HepG2 (cell line): ENCODE results near the gene MLX. TPM values are rescaled to one million over a fixed set of nuclear protein-coding genes. Genes with fewer than 3 reads are reported as not detected.

Experiments
- FOXK1 ChIP-seq: sonication (generic); formaldehyde crosslinking; IDR thresholded peaks from 2 replicates; pipeline ENCODE4 v1.4.0; 2020; ENCODE audit warnings: low read depth, missing genetic modification reagents, borderline replicate concordance
- GATAD1 ChIP-seq: IDR thresholded peaks from 2 replicates; pipeline ENCODE4 v1.6.1; 2016; ENCODE audit warnings: missing genetic modification reagents, missing compliant biosample characterization
- JUNB ChIP-seq: sonication (generic); formaldehyde crosslinking; IDR thresholded peaks from 2 replicates; pipeline ENCODE4 v1.8.0; 2022; ENCODE audit warnings: missing genetic modification reagents, mild to moderate bottlenecking, borderline replicate concordance
- JUND ChIP-seq: sonication (generic); formaldehyde crosslinking; IDR thresholded peaks from 2 replicates; pipeline ENCODE4 v1.8.0; 2022; ENCODE audit warnings: mild to moderate bottlenecking, missing genetic modification reagents
- MED1 ChIP-seq: sonication (generic); formaldehyde crosslinking; IDR thresholded peaks from 2 replicates; pipeline ENCODE4 v1.4.0; 2020; ENCODE audit warnings: missing genetic modification reagents
- MTF2 ChIP-seq: sonication (generic); formaldehyde crosslinking; IDR thresholded peaks from 2 replicates; pipeline ENCODE4 v1.5.0; 2020; ENCODE audit warnings: missing genetic modification reagents, borderline replicate concordance
- NRL ChIP-seq: sonication (generic); formaldehyde crosslinking; IDR thresholded peaks from 2 replicates; pipeline ENCODE4 v1.5.0; 2020; ENCODE audit warnings: missing genetic modification reagents, mild to moderate bottlenecking, moderate library complexity, borderline replicate concordance
- PCBP2 ChIP-seq: fragments of 200-400 bp; formaldehyde crosslinking; optimal IDR thresholded peaks from 2 replicates; pipeline ENCODE3; 2018; ENCODE audit warnings: low read length, low read depth; ENCODE audit not compliant: poor library complexity, severe bottlenecking
- SIX1 ChIP-seq: sonication (generic); formaldehyde crosslinking; IDR thresholded peaks from 2 replicates; pipeline ENCODE4 v1.4.0; 2020; ENCODE audit warnings: missing genetic modification reagents, borderline replicate concordance
- ZNF101 ChIP-seq: sonication (generic); formaldehyde crosslinking; IDR thresholded peaks from 2 replicates; pipeline ENCODE4 v1.4.0; 2020; ENCODE audit warnings: mild to moderate bottlenecking, low read depth, missing genetic modification reagents, borderline replicate concordance
- ZNF280B ChIP-seq: sonication (generic); formaldehyde crosslinking; IDR thresholded peaks from 2 replicates; pipeline ENCODE4 v1.5.0; 2020; ENCODE audit warnings: missing genetic modification reagents, mild to moderate bottlenecking, borderline replicate concordance
- ZNF530 ChIP-seq: sonication (generic); formaldehyde crosslinking; IDR thresholded peaks from 2 replicates; pipeline ENCODE4 v1.5.0; 2020; ENCODE audit warnings: low read depth, mild to moderate bottlenecking, missing genetic modification reagents
- ZNF883 ChIP-seq: sonication (generic); formaldehyde crosslinking; IDR thresholded peaks from 2 replicates; pipeline ENCODE4 v1.5.1; 2020; ENCODE audit warnings: mild to moderate bottlenecking, missing genetic modification reagents; ENCODE audit errors: not compliant biosample characterization
- polyA plus RNA-seq, 8 experiments: library from polyadenylated mRNA; depleted of rRNA in 3 of 8; stranded (reverse) in 7 of 8; unstranded in 1 of 8; fragments of >200 nt; fragmentation: Illumina TruSeq in 4 of 8; extraction: Trizol in 4 of 8; gene quantifications; 2 replicates each; pipeline versions ENCODE4 v1.2.1 to v1.2.3, GENCODE V29; 2011 to 2016; ENCODE audit warnings: low read depth in 4 of 8, missing spikeins in 1 of 8, mixed read lengths in 1 of 8; ENCODE audit not compliant: insufficient read depth in 1 of 8
- total RNA-seq, 5 experiments: library from RNA; depleted of rRNA; stranded (reverse); fragments of >200 nt; fragmentation: Illumina TruSeq; extraction: Trizol; gene quantifications; 2 replicates each; pipeline ENCODE4 v1.2.3, GENCODE V29; 2016; ENCODE audit warnings: low read depth in 1 of 5
- TF ChIP-seq, protein P1 (sequence below): sonication (generic); formaldehyde crosslinking; IDR thresholded peaks from 2 replicates; pipeline ENCODE4 v1.4.0; 2020; ENCODE audit warnings: missing genetic modification reagents, borderline replicate concordance
- TF ChIP-seq, protein P2 (sequence below): sonication (generic); formaldehyde crosslinking; IDR thresholded peaks from 2 replicates; pipeline ENCODE4 v1.4.0; 2020; ENCODE audit warnings: missing genetic modification reagents
- TF ChIP-seq, protein P3 (sequence below): sonication (generic); formaldehyde crosslinking; IDR thresholded peaks from 2 replicates; pipeline ENCODE4 v1.4.0; 2020; ENCODE audit warnings: missing genetic modification reagents
- TF ChIP-seq, protein P4 (sequence below): sonication (generic); formaldehyde crosslinking; IDR thresholded peaks from 2 replicates; pipeline ENCODE4 v1.4.0; 2020; ENCODE audit warnings: missing genetic modification reagents, borderline replicate concordance

MLX gene
- total and polyA plus RNA-seq, 2 of the 13 experiments (the other 11 are each of a cell fraction or from before 2014, with no cell fraction given): 38.9 to 74.4 TPM

DNA sequence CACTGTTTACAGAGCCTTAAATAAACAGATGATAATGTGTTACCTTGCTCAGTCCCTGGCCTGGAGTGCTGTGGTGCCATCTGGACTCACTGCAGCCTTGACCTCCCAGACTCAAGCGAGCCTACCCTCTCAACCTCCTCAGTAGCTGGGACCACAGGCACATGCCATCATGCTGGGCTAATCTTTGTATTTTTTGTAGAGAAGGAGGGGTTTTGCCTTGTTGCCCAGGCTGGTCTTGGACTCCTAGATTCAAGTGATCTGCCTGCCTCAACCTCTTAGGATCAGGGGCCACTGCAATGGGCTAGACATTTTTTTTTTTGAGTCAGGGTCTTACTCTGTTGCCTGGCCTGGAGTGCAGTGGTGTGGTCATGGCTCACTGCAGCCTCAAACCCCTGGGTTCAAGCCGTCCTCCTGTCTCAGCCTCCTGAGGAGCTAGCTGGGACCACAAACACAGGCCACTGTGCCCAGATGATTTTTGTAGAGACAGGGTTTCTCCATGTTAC lies 35.9 kb upstream of the MLX start (continued):
- TF ChIP-seq ZNF280B (CRISPR knock-in tag): 0 out of 2 replicates have a peak, but pooled peaks have one; percentile 74
- TF ChIP-seq PCBP2: no peak
- TF ChIP-seq SIX1 (CRISPR knock-in tag): peak; percentile 49; the same call in 1 of the 2 replicates
- TF ChIP-seq, protein P1, sequence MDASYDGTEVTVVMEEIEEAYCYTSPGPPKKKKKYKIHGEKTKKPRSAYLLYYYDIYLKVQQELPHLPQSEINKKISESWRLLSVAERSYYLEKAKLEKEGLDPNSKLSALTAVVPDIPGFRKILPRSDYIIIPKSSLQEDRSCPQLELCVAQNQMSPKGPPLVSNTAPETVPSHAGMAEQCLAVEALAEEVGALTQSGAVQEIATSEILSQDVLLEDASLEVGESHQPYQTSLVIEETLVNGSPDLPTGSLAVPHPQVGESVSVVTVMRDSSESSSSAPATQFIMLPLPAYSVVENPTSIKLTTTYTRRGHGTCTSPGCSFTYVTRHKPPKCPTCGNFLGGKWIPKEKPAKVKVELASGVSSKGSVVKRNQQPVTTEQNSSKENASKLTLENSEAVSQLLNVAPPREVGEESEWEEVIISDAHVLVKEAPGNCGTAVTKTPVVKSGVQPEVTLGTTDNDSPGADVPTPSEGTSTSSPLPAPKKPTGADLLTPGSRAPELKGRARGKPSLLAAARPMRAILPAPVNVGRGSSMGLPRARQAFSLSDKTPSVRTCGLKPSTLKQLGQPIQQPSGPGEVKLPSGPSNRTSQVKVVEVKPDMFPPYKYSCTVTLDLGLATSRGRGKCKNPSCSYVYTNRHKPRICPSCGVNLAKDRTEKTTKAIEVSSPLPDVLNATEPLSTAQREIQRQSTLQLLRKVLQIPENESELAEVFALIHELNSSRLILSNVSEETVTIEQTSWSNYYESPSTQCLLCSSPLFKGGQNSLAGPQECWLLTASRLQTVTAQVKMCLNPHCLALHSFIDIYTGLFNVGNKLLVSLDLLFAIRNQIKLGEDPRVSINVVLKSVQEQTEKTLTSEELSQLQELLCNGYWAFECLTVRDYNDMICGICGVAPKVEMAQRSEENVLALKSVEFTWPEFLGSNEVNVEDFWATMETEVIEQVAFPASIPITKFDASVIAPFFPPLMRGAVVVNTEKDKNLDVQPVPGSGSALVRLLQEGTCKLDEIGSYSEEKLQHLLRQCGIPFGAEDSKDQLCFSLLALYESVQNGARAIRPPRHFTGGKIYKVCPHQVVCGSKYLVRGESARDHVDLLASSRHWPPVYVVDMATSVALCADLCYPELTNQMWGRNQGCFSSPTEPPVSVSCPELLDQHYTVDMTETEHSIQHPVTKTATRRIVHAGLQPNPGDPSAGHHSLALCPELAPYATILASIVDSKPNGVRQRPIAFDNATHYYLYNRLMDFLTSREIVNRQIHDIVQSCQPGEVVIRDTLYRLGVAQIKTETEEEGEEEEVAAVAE (CRISPR knock-in tag): 0 out of 2 replicates have a peak, but pooled peaks have one; percentile 48
- TF ChIP-seq JUNB (CRISPR knock-in tag): peak; percentile 66; the same call in 1 of the 2 replicates
- TF ChIP-seq GATAD1 (CRISPR knock-in tag): peak; percentile 84
- peak; percentile 67 for TF ChIP-seq FOXK1 (CRISPR knock-in tag)
- peak; percentile 94 for TF ChIP-seq MED1 (CRISPR knock-in tag)
- peak; percentile 24 for TF ChIP-seq ZNF883
- TF ChIP-seq NRL (CRISPR knock-in tag): peak; percentile 52; the same call in 1 of the 2 replicates
- TF ChIP-seq JUND (CRISPR knock-in tag): peak; percentile 77; the same call in 1 of the 2 replicates
- no peak for TF ChIP-seq MTF2 (CRISPR knock-in tag)
- no peak for TF ChIP-seq ZNF530 (CRISPR knock-in tag)
- TF ChIP-seq ZNF101: no peak; the same call in 1 of the 2 replicates
- TF ChIP-seq, protein P2, sequence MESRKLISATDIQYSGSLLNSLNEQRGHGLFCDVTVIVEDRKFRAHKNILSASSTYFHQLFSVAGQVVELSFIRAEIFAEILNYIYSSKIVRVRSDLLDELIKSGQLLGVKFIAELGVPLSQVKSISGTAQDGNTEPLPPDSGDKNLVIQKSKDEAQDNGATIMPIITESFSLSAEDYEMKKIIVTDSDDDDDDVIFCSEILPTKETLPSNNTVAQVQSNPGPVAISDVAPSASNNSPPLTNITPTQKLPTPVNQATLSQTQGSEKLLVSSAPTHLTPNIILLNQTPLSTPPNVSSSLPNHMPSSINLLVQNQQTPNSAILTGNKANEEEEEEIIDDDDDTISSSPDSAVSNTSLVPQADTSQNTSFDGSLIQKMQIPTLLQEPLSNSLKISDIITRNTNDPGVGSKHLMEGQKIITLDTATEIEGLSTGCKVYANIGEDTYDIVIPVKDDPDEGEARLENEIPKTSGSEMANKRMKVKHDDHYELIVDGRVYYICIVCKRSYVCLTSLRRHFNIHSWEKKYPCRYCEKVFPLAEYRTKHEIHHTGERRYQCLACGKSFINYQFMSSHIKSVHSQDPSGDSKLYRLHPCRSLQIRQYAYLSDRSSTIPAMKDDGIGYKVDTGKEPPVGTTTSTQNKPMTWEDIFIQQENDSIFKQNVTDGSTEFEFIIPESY (CRISPR knock-in tag): 0 out of 2 replicates have a peak, but pooled peaks have one; percentile 25
- TF ChIP-seq, protein P3, sequence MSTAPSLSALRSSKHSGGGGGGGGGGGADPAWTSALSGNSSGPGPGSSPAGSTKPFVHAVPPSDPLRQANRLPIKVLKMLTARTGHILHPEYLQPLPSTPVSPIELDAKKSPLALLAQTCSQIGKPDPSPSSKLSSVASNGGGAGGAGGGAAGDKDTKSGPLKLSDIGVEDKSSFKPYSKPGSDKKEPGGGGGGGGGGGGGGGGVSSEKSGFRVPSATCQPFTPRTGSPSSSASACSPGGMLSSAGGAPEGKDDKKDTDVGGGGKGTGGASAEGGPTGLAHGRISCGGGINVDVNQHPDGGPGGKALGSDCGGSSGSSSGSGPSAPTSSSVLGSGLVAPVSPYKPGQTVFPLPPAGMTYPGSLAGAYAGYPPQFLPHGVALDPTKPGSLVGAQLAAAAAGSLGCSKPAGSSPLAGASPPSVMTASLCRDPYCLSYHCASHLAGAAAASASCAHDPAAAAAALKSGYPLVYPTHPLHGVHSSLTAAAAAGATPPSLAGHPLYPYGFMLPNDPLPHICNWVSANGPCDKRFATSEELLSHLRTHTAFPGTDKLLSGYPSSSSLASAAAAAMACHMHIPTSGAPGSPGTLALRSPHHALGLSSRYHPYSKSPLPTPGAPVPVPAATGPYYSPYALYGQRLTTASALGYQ (CRISPR knock-in tag): peak; percentile 83
- TF ChIP-seq, protein P4, sequence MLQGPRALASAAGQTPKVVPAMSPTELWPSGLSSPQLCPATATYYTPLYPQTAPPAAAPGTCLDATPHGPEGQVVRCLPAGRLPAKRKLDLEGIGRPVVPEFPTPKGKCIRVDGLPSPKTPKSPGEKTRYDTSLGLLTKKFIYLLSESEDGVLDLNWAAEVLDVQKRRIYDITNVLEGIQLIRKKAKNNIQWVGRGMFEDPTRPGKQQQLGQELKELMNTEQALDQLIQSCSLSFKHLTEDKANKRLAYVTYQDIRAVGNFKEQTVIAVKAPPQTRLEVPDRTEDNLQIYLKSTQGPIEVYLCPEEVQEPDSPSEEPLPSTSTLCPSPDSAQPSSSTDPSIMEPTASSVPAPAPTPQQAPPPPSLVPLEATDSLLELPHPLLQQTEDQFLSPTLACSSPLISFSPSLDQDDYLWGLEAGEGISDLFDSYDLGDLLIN (CRISPR knock-in tag): no peak
